Cerebellar cortex (tissue), 1 donor: ENCODE measurements around the gene BCL11A.

Experiments
- DNase-seq: peaks from one replicate; pipeline ENCODE4 v3.0.0-alpha.2; 2015; ENCODE audit warnings: low spot score

BCL11A gene

GRCh38 chr2:60485055-60485454, 68.4 kb downstream of the BCL11A start:
- DNase-seq: no peak

- no peak for DNase-seq
Observed at GRCh38 chr2:60484133-60484645, 69.3 kb downstream of the BCL11A start.

- no peak for DNase-seq
Observed at GRCh38 chr2:60483401-60483800, 70.1 kb downstream of the BCL11A start.

- no peak for DNase-seq
Observed at GRCh38 chr2:60482222-60482621, 71.2 kb downstream of the BCL11A start.

GRCh38 chr2:60481257-60481656, 72.2 kb downstream of the BCL11A start:
- no peak for DNase-seq

GRCh38 chr2:60480089-60480773, 73.2 kb downstream of the BCL11A start:
- no peak for DNase-seq

GRCh38 chr2:60479226-60480088, 74.0 kb downstream of the BCL11A start:
- no peak for DNase-seq

- DNase-seq: no peak
Observed at GRCh38 chr2:60478660-60479059, 74.8 kb downstream of the BCL11A start.

GRCh38 chr2:60476206-60476954, 77.1 kb downstream of the BCL11A start:
- DNase-seq: no peak

GRCh38 chr2:60475123-60475830, 78.2 kb downstream of the BCL11A start:
- no peak for DNase-seq

- no peak for DNase-seq
Observed at GRCh38 chr2:60474301-60474700, 79.2 kb downstream of the BCL11A start.

GRCh38 chr2:60473546-60473945, 79.9 kb downstream of the BCL11A start:
- DNase-seq: no peak

- DNase-seq: no peak
Observed at GRCh38 chr2:60472663-60473289, 80.7 kb downstream of the BCL11A start.

- no peak for DNase-seq
Observed at GRCh38 chr2:60472041-60472440, 81.4 kb downstream of the BCL11A start.

GRCh38 chr2:60470340-60470739, 83.1 kb downstream of the BCL11A start:
- DNase-seq: no peak

GRCh38 chr2:60469536-60470317, 83.7 kb downstream of the BCL11A start:
- no peak for DNase-seq

- DNase-seq: no peak
Observed at GRCh38 chr2:60468382-60469085, 84.9 kb downstream of the BCL11A start.

GRCh38 chr2:60466161-60466702, 87.2 kb downstream of the BCL11A start:
- no peak for DNase-seq

- DNase-seq: no peak
Observed at GRCh38 chr2:60465736-60466135, 87.7 kb downstream of the BCL11A start.

GRCh38 chr2:60463249-60463648, 90.2 kb downstream of the BCL11A start:
- no peak for DNase-seq
